Esophagus muscularis mucosa (tissue), 3 donors: ENCODE data around the gene SUMO2.

Experiments
- POLR2AphosphoS5 ChIP-seq, 2 donors: sonication (generic); formaldehyde crosslinking; IDR thresholded peaks; one replicate each; pipeline ENCODE4 v1.6.1; 2017; ENCODE audit warnings: antibody characterized with exemption in 2 of 2
- TF ChIP-seq, protein P1 (sequence below), 3 experiments: fragments of 200-600 bp in 2 of 3; fragments of 450-650 bp in 1 of 3; sonication (generic) in 2 of 3; IDR thresholded peaks; one replicate each; pipeline ENCODE4 v1.5.1; 2017 to 2019; ENCODE audit warnings: antibody characterized with exemption in 3 of 3, mild to moderate bottlenecking in 2 of 3, moderate library complexity in 1 of 3

GRCh38 chr17:75176625-75177024 lies 6.1 kb downstream of the SUMO2 start:
- TF ChIP-seq, protein P1, sequence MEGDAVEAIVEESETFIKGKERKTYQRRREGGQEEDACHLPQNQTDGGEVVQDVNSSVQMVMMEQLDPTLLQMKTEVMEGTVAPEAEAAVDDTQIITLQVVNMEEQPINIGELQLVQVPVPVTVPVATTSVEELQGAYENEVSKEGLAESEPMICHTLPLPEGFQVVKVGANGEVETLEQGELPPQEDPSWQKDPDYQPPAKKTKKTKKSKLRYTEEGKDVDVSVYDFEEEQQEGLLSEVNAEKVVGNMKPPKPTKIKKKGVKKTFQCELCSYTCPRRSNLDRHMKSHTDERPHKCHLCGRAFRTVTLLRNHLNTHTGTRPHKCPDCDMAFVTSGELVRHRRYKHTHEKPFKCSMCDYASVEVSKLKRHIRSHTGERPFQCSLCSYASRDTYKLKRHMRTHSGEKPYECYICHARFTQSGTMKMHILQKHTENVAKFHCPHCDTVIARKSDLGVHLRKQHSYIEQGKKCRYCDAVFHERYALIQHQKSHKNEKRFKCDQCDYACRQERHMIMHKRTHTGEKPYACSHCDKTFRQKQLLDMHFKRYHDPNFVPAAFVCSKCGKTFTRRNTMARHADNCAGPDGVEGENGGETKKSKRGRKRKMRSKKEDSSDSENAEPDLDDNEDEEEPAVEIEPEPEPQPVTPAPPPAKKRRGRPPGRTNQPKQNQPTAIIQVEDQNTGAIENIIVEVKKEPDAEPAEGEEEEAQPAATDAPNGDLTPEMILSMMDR (IDR thresholded peaks at IDR 0.05): no peak
- no peak for TF ChIP-seq POLR2AphosphoS5 (IDR thresholded peaks at IDR 0.05)
